Mesothelial cell of epicardium (in vitro differentiated cells): ENCODE results near the gene OPA1. TPM values are rescaled to one million over a fixed set of nuclear protein-coding genes. Genes with fewer than 3 reads are reported as not detected.

Experiments used
- DNase-seq, 2 experiments: peaks; one replicate each; pipeline ENCODE4 v3.0.0; 2021; ENCODE audit warnings: low spot score in 2 of 2; ENCODE audit not compliant: unreplicated experiment in 2 of 2
- H3K27ac Mint-ChIP-seq: 2 replicates; pipeline ENCODE4 v1.8.0; 2021; ENCODE audit warnings: mixed read lengths
- H3K27me3 Mint-ChIP-seq: 2 replicates; pipeline ENCODE4 v1.8.0; 2021; ENCODE audit warnings: low read depth, mixed read lengths
- H3K36me3 Mint-ChIP-seq: 2 replicates; pipeline ENCODE4 v1.8.0; 2021; ENCODE audit warnings: mixed read lengths
- H3K4me1 Mint-ChIP-seq: 2 replicates; pipeline ENCODE4 v1.8.0; 2021; ENCODE audit warnings: mixed read lengths
- H3K4me3 Mint-ChIP-seq: 2 replicates; pipeline ENCODE4 v1.8.0; 2021; ENCODE audit warnings: mild to moderate bottlenecking, moderate library complexity, mixed read lengths
- H3K9me3 Mint-ChIP-seq: 2 replicates; pipeline ENCODE4 v1.8.0; 2021; ENCODE audit warnings: mixed read lengths
- CTCF ChIP-seq: fragments of 200-600 bp; sonication (generic); IDR thresholded peaks from one replicate; pipeline ENCODE4 v1.5.0; 2021; ENCODE audit warnings: antibody characterized with exemption; ENCODE audit not compliant: unreplicated experiment
- total RNA-seq: library from RNA; stranded (reverse); gene quantifications from 3 replicates; pipeline ENCODE4 v1.2.1, GENCODE V29; 2021

The OPA1 gene
- total RNA-seq, 1 donor from 2014 or later = 60.1 TPM

- Mint-ChIP-seq H3K4me1 (no peaks in the 10 kb centered on the region), H3K27ac (no peak overlapping the region), H3K36me3 (peaks cover 9% of the 10 kb centered on the region), H3K27me3 (no peaks in the 10 kb centered on the region), H3K9me3 (peaks cover 24% of the 10 kb centered on the region), H3K4me3 (no peak overlapping the region)
- no peak for TF ChIP-seq CTCF
- DNase-seq = no peak
Measured at GRCh38 chr3:193712938-193713337, 119.9 kb downstream of the OPA1 start.

- H3K4me1 Mint-ChIP-seq = no peaks in the 10 kb centered on the region
- H3K27me3 Mint-ChIP-seq = no peaks in the 10 kb centered on the region
- no peak overlapping the region for H3K27ac Mint-ChIP-seq
- H3K36me3 Mint-ChIP-seq = peaks cover 13% of the 10 kb centered on the region
- no peak for DNase-seq
- H3K4me3 Mint-ChIP-seq = no peak overlapping the region
- no peak for TF ChIP-seq CTCF
- H3K9me3 Mint-ChIP-seq = peaks cover 33% of the 10 kb centered on the region
Measured at GRCh38 chr3:193714523-193715137, 121.6 kb downstream of the OPA1 start.

- Mint-ChIP-seq H3K9me3 (peaks cover 36% of the 10 kb centered on the region), H3K4me1 (no peaks in the 10 kb centered on the region), H3K36me3 (peaks cover 16% of the 10 kb centered on the region), H3K27ac (no peak overlapping the region), H3K27me3 (no peaks in the 10 kb centered on the region), H3K4me3 (no peak overlapping the region)
- no peak for DNase-seq
- TF ChIP-seq CTCF = no peak
Measured at GRCh38 chr3:193716150-193716549, 123.1 kb downstream of the OPA1 start.

GRCh38 chr3:193719735-193720134, 126.7 kb downstream of the OPA1 start:
- H3K27ac Mint-ChIP-seq = no peak overlapping the region
- no peaks in the 10 kb centered on the region for H3K27me3 Mint-ChIP-seq
- H3K36me3 Mint-ChIP-seq = peaks cover 9% of the 10 kb centered on the region
- no peaks in the 10 kb centered on the region for H3K4me1 Mint-ChIP-seq
- H3K4me3 Mint-ChIP-seq = no peak overlapping the region
- DNase-seq = no peak
- H3K9me3 Mint-ChIP-seq = peaks cover 24% of the 10 kb centered on the region
- no peak for TF ChIP-seq CTCF

- H3K4me1 Mint-ChIP-seq = no peaks in the 10 kb centered on the region
- H3K36me3 Mint-ChIP-seq = peaks cover 9% of the 10 kb centered on the region
- no peak overlapping the region for H3K27ac Mint-ChIP-seq
- peaks cover 24% of the 10 kb centered on the region for H3K9me3 Mint-ChIP-seq
- no peak for TF ChIP-seq CTCF
- no peak for DNase-seq
- no peak overlapping the region for H3K4me3 Mint-ChIP-seq
- no peaks in the 10 kb centered on the region for H3K27me3 Mint-ChIP-seq
Measured at GRCh38 chr3:193720169-193720568, 127.2 kb downstream of the OPA1 start.

GRCh38 chr3:193722566-193722965, 129.6 kb downstream of the OPA1 start:
- Mint-ChIP-seq H3K27me3 (no peaks in the 10 kb centered on the region), H3K27ac (no peak overlapping the region), H3K4me1 (no peaks in the 10 kb centered on the region), H3K9me3 (peaks cover 13% of the 10 kb centered on the region), H3K36me3 (peaks cover 6% of the 10 kb centered on the region), H3K4me3 (no peak overlapping the region)
- DNase-seq = no peak
- TF ChIP-seq CTCF = no peak
